ENCODE measurements around the gene PPP1R37.
A peak's percentile ranks its signal among the peaks of the same experiment; 100 is the strongest.

Gene PPP1R37

GRCh38 chr19:45090034-45090433, 2.9 kb upstream of the PPP1R37 start:
- Histone ChIP-seq H3K36me3 (ENCODE audit: control insufficient read depth in 2 of 2, insufficient read depth in 1 of 2, low read length in 2 of 2) (peaks cover 30 to 40% of the 10 kb centered on the region in 2 experiments; a peak in 2 of 3 replicates), H3K4me1 (ENCODE audit: control insufficient read depth, insufficient read depth, low read length) (peaks cover 20% of the 10 kb centered on the region), H3K27ac (ENCODE audit: extremely low read depth, low read depth, low read length) (peak overlapping the region; percentile 68), H3K9me3 (ENCODE audit: control insufficient read depth, insufficient read depth, low read depth, low read length) (no peaks in the 10 kb centered on the region), H3K4me3 (ENCODE audit: low read depth, low read length) (no peak overlapping the region)
- TF ChIP-seq ZNF785 (tag by site-specific recombination; IDR thresholded peaks at IDR 0.05) (no peak), ZNF610 (tag by site-specific recombination; IDR thresholded peaks at IDR 0.05; ENCODE audit: borderline replicate concordance) (no peak), KLF9 (tag by site-specific recombination; IDR thresholded peaks at IDR 0.05; ENCODE audit: low read depth) (no peak), SALL2 (tag by site-specific recombination; IDR thresholded peaks at IDR 0.05; ENCODE audit: borderline replicate concordance) (no peak), ZNF830 (tag by site-specific recombination; IDR thresholded peaks at IDR 0.05; ENCODE audit: low read depth) (no peak), INSM2 (tag by site-specific recombination; IDR thresholded peaks at IDR 0.05) (no peak), ZNF335 (tag by site-specific recombination; conservative IDR thresholded peaks at IDR 0.05) (no peak), ZFP37 (tag by site-specific recombination; IDR thresholded peaks at IDR 0.05) (no peak), GLI4 (tag by site-specific recombination; IDR thresholded peaks at IDR 0.05) (no peak)
- ChIA-PET CTCF (interaction anchor here (0.8 to 2.8 kb wide), 5 partner anchors 9 to 59 kb away, joined by 4 to 13 read pairs (median 4); partner anchors contain the start of gene GEMIN7), POLR2A (interaction anchor here (1.2 to 1.6 kb wide), 3 partner anchors 9 to 13 kb away, joined by 4 to 13 read pairs (median 4); partner anchors contain the start of gene GEMIN7)

GRCh38 chr19:45090606-45091005, 2.4 kb upstream of the PPP1R37 start:
- CTCF ChIA-PET = interaction anchor here (0.5 to 2.8 kb wide), 6 partner anchors 8 to 61 kb away, joined by 4 to 21 read pairs (median 8); partner anchors contain the start of gene GEMIN7
- POLR2A ChIA-PET = interaction anchor here (0.8 to 2.6 kb wide), 7 partner anchors 8 to 81 kb away, joined by 3 to 16 read pairs (median 8); partner anchors contain the start of genes GEMIN7 and ZNF296
- Histone ChIP-seq H3K36me3 (ENCODE audit: control insufficient read depth in 2 of 2, insufficient read depth in 1 of 2, low read length in 2 of 2) (peaks cover 24 to 35% of the 10 kb centered on the region in 2 experiments; a peak in 2 of 3 replicates), H3K4me3 (ENCODE audit: low read depth, low read length) (no peak overlapping the region), H3K27ac (ENCODE audit: extremely low read depth, low read depth, low read length) (peak overlapping the region; percentile 68; the same call in 1 of the 2 replicates), H3K4me1 (ENCODE audit: control insufficient read depth, insufficient read depth, low read length) (peaks cover 20% of the 10 kb centered on the region), H3K9me3 (ENCODE audit: control insufficient read depth, insufficient read depth, low read depth, low read length) (no peaks in the 10 kb centered on the region)
- no peak for TF ChIP-seq ZNF521 (tag by site-specific recombination; IDR thresholded peaks at IDR 0.05)
- TF ChIP-seq ZNF791 (tag by site-specific recombination; IDR thresholded peaks at IDR 0.05) = no peak
- no peak for TF ChIP-seq ZNF398 (tag by site-specific recombination; IDR thresholded peaks at IDR 0.05)
- TF ChIP-seq ZNF121 (tag by site-specific recombination; IDR thresholded peaks at IDR 0.05) = no peak
- TF ChIP-seq TSHZ1 (tag by site-specific recombination; IDR thresholded peaks at IDR 0.05; ENCODE audit: borderline replicate concordance) = no peak
- no peak for TF ChIP-seq FEZF1 (tag by site-specific recombination; IDR thresholded peaks at IDR 0.05)

Measured in HEK293 (cell line).